Fibroblast of upper back skin (primary cell): ENCODE data around the gene EFCAB6.
A peak's percentile ranks its signal among the peaks of the same experiment; 100 is the strongest.

ENCODE experiments used
- DNase-seq: peaks from one replicate; pipeline ENCODE4 v3.0.0-alpha.2; 2013

Gene EFCAB6

DNA sequence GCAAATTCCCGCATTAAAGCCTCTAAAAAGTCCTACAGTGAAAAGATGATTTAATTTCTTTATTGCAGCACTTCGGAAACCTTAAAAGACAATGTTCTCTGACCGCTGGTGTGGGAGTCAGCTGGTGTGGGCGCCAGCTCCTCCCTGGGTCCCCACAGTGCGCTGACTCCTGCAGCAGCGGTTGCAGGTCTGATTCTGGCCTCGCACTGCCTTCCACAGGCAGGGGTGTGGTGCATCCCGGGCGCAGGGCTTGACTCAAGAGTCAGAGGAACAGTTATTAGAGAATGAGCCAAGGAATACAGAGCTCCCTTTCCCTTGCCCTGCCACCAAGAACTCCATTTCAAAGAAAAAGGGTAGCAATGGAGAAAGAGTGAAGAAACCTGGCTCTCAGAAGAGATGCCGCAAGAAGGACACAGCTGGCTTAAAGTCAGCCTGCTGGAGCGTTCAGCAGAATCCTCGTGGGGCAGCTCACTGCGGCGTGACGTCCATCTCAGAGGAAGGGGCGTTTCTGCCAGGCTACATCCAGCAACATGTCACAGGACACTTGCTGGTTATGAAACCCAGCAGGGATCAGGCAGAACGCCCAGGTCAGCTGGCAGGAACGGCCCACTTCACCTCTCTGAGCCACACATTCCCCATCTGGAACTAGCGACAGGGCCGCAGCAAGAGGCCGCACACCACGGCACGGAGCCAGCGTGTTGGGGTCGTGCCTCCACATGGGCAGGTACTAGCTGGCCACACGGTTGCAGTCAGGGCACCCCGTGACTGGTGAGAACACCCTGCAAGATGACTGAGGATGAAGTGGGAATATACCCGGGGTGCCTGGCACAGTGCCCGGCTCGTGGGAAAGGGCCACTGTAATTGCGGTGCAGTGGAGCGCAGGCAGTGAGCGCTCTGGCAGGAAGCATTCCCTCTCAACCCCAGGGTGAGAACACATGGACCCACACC, 18.1 kb upstream of the EFCAB6 start:
- peak; percentile 53 for DNase-seq

DNA sequence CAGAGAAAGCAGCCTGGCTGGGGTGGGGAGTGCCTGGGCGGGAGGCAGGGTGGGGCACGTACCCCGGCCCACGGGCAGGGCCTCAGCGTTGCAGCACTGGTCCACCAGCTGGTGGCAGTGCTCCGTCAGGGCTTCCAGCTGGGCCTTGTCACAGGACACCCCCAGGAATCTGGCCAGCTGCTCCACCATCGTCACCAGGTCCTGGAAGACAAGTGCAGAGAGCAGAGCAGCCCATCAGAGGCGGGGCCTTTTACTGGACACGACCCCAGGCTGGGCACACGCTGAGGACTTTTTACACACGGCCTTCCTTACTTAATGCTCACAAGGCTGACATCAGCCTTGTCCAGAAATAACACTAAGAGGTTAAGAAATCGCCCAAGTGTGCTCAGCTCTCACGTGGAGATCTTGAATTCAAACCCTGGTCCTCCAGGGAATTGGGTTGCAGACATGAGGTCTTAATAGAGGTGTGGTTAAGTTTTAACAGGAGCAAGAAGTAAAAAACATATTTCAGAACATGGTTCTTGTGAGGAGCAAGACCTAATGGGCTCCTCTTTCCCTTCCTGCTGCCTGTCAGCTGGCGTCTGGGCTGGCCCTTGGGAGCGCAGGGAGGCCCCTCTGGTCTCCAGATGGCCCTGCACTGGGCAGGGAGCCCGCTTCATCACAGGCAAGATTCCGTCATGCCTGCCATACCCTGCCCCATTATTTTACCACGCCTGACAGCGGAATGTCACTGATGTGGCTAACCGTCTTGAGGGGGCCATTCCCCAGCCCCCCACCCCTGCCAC, 17.1 kb upstream of the EFCAB6 start:
- peak; percentile 84 for DNase-seq

DNA sequence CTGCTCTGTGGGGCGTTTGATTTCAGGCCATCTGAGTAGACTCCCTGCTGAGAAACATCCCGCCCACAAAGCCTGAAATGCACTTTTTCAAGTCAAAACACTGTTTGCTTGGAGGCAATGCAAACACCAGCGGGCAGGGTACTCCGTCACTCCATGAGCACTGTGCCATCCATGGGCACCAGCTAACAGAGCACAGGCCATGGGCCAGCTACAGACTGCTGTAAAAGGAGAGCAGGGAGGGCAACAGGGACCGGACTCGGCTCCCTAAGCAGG, 16.6 kb upstream of the EFCAB6 start:
- peak; percentile 16 for DNase-seq

DNA sequence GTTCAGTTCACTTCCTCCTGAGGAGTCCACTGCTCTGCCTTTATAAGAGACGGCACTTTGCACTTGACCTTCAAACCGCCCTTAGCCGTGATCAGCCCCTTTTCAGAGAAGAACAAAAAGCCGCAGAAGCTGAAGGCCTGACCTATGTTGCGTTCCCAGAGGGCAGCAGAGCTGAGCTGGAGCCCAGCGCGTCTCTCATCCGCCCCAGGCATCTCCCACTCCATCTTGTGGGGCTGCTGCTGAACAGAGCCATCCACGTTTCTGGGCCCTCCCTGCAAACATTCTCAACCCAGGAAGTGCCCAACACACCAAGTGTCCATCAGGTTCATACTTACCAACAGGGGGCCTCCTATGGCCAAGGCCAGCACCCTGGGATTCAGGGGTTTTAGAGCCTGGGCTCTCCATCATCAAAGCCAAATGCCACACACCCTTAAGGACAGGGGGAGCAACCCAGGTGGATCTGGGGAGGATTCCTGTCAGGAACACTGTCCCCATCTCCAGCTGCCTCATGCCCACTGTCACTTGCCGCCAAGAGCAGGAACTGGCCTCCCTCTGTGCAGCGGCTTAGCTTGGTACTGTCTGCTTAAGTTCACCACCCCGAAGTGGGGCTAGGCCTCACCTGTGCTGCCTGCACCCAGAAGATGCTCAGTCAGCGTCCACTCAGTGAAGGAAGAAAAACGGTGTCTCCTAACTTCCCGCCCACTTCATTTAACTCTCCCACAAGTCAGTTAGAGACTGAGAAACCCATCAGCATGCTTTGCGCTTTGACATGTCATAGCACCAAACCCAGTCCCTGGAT, 16.0 kb upstream of the EFCAB6 start:
- no peak for DNase-seq

DNA sequence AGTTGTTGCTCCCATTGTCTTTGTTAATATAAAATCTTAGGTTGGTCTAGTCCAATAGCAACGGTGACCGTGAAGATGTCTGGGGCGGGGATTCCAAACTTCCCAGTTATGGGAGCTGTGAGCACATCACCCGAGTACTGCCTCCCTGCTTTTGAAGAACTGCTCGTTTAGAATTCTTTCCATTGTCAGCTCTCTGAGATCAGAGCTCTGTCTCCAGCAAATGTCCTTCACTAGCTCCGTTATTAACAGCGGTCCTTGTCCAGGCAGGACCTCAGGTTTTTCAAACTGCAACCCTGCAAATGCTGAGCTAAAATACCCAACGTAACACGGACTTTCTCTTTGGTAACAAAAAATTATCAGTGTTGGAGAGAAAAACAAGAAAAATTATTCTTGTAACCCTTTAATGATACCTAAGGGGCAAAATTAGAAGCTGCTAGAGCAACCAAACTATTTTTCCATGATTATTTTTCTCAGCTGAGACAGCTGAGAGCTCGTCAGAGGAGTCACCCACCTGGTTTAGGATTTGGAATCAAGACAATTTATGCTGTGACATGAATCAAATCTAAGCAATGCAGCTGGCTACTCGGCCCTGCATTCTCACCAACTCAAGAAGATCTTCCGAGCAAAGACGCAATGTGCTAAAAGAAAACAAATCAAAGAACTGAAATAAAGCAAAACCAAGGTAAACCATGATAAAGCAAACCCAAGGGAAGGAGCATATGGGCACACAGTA, 15.1 kb upstream of the EFCAB6 start:
- no peak for DNase-seq

DNA sequence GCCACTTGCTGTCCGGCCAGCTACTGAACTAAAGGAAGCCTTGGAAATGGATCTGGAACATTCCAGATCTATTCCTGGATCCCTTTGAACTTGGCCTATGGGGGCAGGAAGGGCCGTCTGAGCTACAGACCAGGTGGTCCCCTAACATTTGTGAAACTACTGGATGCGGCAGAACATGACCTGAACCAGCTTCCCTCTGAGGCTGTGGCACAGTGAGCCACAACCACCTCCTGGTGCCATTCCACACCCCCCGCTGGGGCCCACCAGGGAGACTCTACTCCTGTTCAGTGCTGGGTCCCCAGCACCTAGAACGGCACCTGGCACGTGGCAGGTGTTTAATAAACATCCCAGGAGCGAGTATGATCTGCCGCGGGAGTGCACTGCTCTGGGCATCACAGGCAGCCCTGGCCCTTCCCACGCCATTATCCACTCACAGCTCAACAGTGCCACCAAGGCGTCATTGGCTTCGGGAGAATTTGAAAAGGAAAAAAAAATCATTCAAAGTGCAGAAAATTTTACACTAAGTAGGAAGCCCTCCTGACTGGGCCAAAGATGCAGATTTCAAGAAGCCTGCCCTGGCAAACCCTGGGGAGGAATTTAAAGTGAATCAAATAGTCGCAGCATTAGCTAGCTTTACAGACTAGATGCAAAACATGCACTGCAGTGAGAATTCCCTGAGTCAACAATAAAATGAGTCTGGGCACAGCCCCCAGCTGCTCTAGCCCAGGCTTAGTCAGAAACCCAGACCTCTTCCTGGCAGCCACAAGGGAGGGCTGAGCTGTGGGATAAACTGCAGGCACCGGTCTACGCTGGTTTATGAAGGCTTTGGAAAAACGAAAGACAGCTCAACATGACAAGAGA, 14.3 kb upstream of the EFCAB6 start:
- DNase-seq, result peak; percentile 78

DNA sequence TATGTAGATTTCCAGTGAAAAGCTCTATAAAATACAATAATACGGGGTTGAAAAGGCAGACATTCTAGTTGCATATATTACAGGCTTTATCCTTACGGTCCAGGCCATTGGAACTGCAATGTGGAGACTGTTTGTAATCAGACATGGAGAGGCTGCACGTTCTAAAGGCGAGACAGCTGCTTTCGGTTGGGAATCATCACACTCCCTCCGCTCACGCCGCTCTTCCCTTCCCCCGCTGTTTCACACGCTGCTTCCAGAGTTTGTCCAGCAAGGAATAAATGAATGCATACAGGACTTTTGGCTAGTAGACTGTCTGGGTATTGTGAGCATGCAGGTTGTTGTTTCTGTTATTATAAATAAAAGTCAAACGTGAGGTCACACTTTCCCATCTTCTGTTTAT, 13.5 kb upstream of the EFCAB6 start:
- DNase-seq, result no peak

DNA sequence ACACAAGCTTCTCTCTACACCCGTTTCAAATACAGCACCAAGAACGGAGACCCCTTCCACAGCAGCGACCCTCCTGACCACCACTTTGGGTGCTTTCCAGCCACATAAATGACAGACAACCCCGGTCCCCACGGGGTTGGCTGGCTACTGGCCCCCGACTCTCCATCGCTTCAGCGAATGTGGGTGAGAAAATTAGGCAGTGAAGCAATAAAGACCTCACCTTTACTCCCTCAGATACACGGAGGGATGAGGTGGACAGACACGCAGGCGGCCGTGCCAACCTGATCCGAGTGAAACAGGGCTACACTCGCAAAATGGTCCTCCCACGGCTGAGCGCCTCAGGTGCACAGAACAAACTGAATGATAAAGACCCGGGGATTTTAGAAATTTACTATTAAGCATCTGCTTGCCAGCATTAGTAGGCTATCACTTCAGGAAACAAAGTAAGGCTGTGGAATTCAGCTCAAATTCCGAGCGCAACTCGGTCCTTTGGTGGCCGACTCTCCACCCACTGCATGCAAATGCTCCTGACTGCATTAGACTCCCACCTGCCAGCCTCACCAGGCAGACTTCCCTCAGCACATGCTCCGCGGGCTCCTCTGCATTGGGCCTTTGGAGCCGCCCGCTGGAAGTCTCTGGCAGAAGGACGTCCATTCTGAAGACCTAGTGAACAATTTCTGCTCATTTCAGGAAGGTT, 12.8 kb upstream of the EFCAB6 start:
- DNase-seq, result no peak

DNA sequence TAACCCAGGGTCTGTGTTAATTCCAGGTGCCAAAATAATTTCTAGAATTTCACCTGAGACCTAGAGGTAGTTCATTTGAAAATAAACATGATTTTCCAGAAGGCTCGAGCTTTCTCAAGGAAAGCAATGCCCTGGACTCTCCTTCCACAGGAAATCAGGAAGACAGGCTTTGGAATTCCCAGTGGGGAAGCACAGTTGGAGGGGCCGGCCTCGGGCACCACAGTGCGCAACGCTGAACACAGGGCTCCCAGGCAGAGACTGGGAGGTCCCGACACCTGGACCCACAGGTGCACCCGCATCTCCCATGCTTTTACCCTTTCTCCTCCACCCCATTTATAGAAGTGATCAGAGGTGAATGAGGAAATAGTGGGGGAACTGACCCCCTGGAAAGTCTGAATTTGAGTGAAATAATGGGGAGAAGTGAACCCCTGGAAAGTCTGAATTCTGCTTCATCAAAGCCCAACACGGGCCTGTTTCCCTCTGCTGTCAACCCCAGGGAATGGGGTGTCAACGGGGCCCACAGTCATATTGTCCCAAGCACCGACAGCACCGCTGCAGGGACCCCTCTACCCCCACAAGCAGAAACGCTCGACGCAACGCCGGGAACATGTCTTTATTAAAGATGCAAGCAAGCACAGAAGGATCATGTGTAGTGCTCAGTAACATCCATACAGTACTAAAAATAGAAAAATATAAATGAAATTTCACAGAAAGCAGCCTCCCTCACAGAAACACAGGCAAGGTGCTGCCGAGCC, 12.0 kb upstream of the EFCAB6 start:
- no peak for DNase-seq

DNA sequence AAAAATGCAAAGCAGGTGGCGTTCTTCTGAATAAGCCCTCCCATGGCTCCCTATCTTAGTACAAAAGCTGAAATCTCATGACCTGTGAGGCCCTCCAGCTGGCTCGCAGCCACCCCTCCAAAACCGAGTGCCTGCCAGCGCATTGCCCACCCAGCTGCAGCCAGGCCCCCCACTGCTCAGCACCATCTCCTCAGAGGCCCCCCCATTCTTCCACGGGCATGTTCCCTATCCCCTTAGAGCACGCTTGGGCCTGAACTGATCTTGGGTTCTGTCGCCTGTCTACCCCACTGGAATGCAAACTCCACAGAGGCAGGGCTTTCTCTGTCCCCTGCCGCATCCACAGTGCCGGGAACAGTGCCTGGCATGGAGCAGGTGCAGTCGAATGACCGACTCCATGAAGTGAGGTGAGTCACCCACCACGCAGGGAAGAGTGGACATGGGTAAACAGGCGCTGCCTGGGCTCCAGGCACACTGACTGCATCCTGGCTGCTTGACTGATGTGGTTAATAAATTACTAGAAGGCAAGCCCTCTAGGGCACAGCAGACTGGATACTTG, 11.3 kb upstream of the EFCAB6 start:
- DNase-seq, result no peak

DNA sequence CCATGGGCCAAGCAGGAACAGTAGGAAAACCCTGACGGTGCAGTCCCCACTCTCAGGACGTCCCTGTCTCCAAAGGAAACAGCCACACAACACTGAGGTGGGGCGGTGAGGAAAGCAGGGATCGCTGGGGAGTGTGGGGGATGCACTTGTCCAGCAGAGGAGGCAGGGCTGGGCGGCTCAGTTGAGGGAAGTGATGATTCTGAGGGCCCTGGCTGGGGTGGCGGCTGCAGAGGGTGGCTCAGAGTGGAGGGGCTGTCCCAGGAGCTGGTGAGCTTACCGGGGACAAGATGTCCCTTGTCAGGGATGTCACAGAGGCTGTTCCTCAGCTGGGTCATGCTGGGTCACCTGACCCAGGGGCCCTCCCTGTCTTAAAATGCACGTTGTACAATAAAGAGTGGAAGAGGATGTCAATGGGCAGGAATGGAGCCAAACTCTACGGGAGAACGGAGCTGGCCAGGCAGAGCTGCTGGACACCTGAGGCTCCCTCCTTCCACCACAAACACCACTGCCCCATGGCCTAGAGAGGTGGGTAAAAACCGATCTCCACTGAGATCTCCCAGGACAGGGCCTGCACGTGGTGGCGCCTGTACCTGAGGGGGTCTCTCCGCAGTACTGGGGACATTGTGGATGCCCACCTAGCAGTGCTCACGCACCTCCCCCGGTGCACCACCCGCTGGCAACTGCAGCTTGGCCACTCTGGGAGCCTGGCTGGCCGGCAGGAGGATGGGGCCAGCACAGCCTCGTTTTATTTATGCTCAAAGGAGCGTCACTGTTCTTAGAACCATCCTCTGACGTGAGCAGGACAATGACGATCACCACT, 9.7 kb upstream of the EFCAB6 start:
- no peak for DNase-seq

DNA sequence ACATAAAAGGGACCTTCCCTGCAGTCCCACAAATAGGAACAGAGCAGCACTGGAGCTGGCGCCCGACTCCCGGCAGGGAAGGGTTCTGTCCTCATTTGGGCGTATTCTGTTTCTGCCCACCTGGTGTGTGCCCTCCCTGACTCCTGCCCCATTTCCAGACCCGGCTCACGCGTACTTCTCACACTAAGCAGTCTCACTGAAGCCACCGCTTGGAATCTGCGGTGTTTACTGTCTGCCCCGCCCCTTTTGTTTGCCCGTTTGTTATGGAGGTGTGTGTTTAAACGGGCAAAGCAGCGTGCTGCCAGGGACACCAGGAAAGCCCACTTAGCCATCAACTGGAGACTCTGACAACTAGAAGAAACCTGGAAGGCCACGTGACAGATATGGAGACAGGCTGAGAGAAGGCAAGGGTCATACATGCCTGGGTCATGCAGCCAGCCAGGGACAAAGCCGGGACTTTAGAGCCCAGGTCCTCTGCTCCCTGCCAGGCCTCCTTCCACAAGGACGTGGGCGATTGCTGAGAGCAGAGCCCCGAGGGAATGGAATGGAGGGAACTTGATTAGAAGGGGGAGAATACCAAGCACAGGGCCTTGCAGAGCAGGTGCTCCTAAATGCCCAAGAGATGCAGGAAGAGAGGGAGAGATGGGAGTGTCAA, 8.7 kb upstream of the EFCAB6 start:
- no peak for DNase-seq

DNA sequence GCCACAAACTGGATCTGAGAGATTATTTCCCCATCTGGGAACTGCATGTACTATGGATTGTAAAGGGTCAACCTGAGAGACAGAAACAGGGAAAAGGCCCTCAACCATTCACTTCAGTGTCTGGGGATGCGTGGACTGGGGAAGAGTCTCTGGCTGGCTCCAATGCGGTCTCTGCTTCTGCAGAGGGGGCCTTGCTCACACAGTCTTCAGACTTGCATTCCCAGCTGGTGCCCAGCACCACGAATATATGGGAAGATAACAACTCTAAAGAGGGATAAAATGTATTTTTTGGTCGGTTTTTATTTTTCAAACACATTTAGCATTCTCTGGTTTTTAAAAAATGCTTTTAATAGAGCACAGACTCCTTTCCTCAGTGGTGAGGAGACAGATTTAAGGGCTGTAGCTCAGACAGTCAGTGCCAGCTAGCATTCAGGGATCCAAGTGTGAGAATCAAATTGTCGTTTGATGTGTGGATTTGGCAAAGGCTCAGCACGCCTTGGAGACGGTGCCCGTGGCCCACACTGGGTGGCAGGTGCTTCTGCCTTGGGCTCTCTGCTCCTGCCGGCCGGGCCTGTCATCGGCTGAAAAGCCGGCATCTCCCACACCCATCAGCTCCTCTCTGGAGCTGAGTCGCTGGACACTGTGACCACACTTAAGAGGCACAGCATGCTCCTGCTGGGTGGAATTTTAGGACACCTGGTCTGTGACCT, 8.0 kb upstream of the EFCAB6 start:
- DNase-seq, result no peak

DNA sequence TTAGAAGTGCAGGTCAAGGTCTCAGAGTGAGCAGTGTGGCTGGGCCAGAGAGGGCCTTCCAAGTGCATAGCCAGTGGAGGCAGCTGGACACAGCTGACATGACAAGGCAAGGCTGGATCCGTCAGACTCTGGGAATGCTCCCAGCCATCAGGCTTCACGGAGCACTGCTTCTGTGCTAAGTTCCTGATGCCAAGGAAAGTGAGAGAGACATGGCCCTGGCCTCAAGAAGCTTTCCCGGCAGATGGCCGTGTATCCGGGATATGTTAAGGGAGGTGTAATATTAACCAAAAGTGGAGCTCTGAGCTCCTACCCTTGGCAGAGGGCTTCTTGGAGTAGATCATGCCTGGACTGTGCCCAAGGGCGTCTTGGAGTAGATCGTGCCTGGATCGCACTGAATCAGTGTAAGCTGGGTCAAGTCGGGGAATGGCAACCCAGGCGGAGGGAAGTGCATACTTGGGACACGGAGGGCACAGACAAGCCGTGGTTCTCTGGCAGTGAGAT, 7.4 kb upstream of the EFCAB6 start:
- no peak for DNase-seq

DNA sequence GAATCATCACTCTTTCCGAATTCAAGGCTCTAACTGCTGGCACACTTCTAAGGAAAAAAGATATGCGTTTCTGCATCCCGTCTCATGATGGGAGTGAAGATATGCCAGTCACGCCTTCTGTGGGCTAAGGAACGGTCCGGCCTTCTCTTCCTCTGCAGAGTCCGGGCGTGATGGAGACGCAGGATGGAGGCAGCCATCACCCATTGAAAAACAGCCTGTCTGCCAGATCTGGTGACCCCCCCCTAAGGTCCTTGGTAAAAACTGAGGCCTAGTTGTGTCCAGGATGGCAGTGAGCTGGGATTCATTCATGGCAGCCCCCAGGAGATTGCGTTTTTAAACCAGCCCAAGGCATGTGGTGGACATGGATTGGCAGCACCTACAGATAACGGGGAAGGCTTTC, 6.9 kb upstream of the EFCAB6 start:
- no peak for DNase-seq

DNA sequence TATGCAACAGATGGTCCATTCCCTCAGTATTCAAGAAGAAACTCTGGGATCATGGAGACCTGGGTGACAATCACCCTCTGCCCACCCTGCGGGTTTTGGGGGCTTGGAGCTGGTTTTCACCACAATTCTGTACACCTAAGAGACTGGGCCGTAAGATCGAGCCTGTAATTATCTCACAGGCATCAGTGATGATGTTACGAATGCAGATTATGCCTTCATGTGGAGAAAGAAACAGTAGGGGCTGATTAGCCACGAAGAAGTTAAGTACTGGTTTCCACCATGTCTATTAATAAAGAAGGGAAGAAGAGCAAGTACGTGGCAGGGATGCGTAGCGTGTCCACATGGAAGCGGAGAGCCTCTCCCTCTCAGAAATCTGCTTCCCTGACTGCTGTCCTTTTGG, 5.3 kb upstream of the EFCAB6 start:
- DNase-seq, result no peak

DNA sequence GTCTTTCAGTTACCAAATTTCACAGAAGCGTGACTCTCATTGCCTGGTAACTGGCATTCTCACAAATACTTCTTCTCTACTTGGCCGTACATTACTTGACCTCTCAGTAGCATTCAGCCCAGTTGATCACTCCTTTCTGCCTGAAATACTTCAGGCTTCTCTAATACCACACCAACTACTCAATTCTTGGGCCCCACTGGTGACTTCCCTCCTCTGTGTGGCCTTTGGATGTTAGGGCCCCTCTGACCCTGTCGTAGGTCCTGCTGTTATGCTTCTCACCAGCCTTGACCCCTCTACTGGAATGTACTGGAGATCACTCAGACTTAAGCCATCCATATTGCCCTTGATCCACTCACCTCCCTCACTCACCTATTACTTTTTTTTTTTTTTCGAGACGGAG, 2.2 kb upstream of the EFCAB6 start:
- no peak for DNase-seq

DNA sequence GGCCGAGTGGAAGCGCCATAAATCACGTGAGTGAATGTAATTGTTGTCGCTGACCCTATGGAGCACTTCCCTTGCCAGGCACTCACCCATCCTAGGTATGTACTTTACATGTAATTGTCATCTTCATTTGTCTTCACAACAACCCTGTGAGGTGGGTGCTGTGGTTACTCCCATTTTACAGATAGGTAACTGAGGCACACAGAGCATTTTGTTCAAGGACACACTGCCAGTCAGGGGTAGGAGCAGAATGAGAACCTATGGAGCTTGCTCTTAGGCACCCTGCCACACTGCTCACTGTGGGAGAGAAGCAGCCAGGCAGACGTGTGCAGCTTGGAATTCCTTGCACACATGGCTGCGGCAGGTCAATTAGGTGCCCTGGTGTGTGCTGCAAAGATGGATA, 785 bp upstream of the EFCAB6 start:
- no peak for DNase-seq
